Sigmoid colon (tissue), 7 donors: Measurements from ENCODE around the gene XPR1. TPM values are rescaled to one million over a fixed set of nuclear protein-coding genes. Genes with fewer than 3 reads are reported as not detected.

Experiments used
- DNase-seq: peaks from one replicate; pipeline ENCODE4 v3.0.0-alpha.2; 2019
- H3K27ac ChIP-seq, 4 donors: fragments of 200-600 bp; sonication (generic); one replicate each; pipeline ENCODE4 v1.5.1; 2016 to 2019; ENCODE audit warnings: mild to moderate bottlenecking in 1 of 4
- H3K27me3 ChIP-seq, 3 donors: fragments of 200-600 bp; sonication (generic); one replicate each; pipeline ENCODE4 v1.5.1; 2019; ENCODE audit warnings: mild to moderate bottlenecking in 1 of 3
- H3K36me3 ChIP-seq, 4 donors: fragments of 200-600 bp; sonication (generic); one replicate each; pipeline ENCODE4 v1.5.1; 2016 to 2019
- H3K4me1 ChIP-seq, 4 donors: fragments of 200-600 bp; sonication (generic); one replicate each; pipeline ENCODE4 v1.5.1; 2017 to 2019
- H3K4me3 ChIP-seq, 4 donors: fragments of 200-600 bp; sonication (generic); one replicate each; pipeline ENCODE4 v1.5.1; 2017 to 2019; ENCODE audit warnings: mild to moderate bottlenecking in 2 of 4, moderate library complexity in 1 of 4
- H3K9me3 ChIP-seq, 4 donors: fragments of 200-600 bp in 3 of 4; sonication (generic) in 3 of 4; one replicate each; pipeline versions ENCODE4 v1.5.1 to v1.6.1; 2013 to 2019
- EP300 ChIP-seq, 4 donors: sonication (generic); formaldehyde crosslinking; IDR thresholded peaks; one replicate each; pipeline ENCODE4 v1.6.1; 2017; ENCODE audit warnings: antibody characterized with exemption in 4 of 4
- POLR2A ChIP-seq, 2 donors: fragments of 450-650 bp; IDR thresholded peaks; one replicate each; pipeline ENCODE4 v1.6.1; 2016; ENCODE audit warnings: antibody characterized with exemption in 2 of 2, mild to moderate bottlenecking in 2 of 2, moderate library complexity in 2 of 2
- POLR2AphosphoS5 ChIP-seq, 4 donors: sonication (generic); formaldehyde crosslinking; IDR thresholded peaks; one replicate each; pipeline ENCODE4 v1.6.1; 2017; ENCODE audit warnings: antibody characterized with exemption in 4 of 4
- WGBS, 2 donors: extraction: QIAGEN DNeasy Blood & Tissue Kit; methylation state at CpG; one replicate each; pipeline ENCODE4 v1.1.7; 2013; 5-methylcytosine and 5-hydroxymethylcytosine counted together
- intact Hi-C: fragments of 100-400 bp; cut with DNase I; formaldehyde crosslinking; loops from one replicate; pipeline ENCODE4 v1.15.1; 2023
- polyA plus RNA-seq, 3 donors: library from polyadenylated mRNA; stranded (reverse); fragments of 200-250 nt; gene quantifications; one replicate each; pipeline ENCODE4 v1.2.3, GENCODE V29; 2013
- total RNA-seq, 4 donors: library from RNA; depleted of rRNA; stranded (reverse); fragments of >200 nt; gene quantifications; one replicate each; pipeline ENCODE4 v1.1.0, GENCODE V29; 2016
- TF ChIP-seq, protein P1 (sequence below), 4 experiments: fragments of 450-650 bp in 3 of 4; fragments of 200-600 bp in 1 of 4; IDR thresholded peaks; one replicate each; pipeline ENCODE4 v1.5.1; 2016 to 2019; ENCODE audit warnings: antibody characterized with exemption in 4 of 4, mild to moderate bottlenecking in 3 of 4, moderate library complexity in 2 of 4
- donor health status: healthy with polysubstance abuse.
- donor health status: Bipolar disorder and iron deficiency.
- donor health status: healthy.

XPR1 gene
- total and polyA plus RNA-seq, 7 donors, result 1.8 to 18.8 (median 11.3) TPM

DNA sequence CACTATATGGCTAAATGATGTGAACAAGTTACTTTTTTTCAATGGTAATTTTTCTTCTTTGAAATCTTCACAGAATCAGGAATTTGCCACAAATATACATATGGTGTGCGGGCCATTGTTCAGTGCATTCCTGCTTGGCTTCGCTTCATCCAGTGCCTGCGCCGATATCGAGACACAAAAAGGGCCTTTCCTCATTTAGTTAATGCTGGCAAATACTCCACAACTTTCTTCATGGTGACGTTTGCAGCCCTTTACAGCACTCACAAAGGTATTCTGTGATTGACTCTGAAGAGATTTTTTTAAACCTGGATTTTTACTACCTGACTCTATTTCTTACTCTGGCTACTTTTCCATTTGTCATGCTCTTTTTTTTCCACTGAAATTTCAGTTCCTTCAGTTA is 204.6 kb downstream of the XPR1 start:
- WGBS, 2 donors, result 95 to 97% methylated on average over 6 of the region's 6 CpGs
- H3K27me3 ChIP-seq, result no peaks in the 10 kb centered on the region
- H3K36me3 ChIP-seq, result peaks cover 0 to 5% (median 2%) of the 10 kb centered on the region in 4 donors
- intact Hi-C loops, result no loop called here
- TF ChIP-seq POLR2AphosphoS5 (IDR thresholded peaks at IDR 0.05) (no peak), POLR2A (IDR thresholded peaks at IDR 0.05) (no peak), EP300 (IDR thresholded peaks at IDR 0.05) (no peak)
- TF ChIP-seq, protein P1, sequence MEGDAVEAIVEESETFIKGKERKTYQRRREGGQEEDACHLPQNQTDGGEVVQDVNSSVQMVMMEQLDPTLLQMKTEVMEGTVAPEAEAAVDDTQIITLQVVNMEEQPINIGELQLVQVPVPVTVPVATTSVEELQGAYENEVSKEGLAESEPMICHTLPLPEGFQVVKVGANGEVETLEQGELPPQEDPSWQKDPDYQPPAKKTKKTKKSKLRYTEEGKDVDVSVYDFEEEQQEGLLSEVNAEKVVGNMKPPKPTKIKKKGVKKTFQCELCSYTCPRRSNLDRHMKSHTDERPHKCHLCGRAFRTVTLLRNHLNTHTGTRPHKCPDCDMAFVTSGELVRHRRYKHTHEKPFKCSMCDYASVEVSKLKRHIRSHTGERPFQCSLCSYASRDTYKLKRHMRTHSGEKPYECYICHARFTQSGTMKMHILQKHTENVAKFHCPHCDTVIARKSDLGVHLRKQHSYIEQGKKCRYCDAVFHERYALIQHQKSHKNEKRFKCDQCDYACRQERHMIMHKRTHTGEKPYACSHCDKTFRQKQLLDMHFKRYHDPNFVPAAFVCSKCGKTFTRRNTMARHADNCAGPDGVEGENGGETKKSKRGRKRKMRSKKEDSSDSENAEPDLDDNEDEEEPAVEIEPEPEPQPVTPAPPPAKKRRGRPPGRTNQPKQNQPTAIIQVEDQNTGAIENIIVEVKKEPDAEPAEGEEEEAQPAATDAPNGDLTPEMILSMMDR (IDR thresholded peaks at IDR 0.05), result no peak
- no peak for DNase-seq
- no peak overlapping the region for H3K4me3 ChIP-seq
- H3K27ac ChIP-seq, result no peak overlapping the region
- no peaks in the 10 kb centered on the region for H3K4me1 ChIP-seq
- H3K9me3 ChIP-seq, result peaks cover 0 to 2% (median 0%) of the 10 kb centered on the region in 4 donors

DNA sequence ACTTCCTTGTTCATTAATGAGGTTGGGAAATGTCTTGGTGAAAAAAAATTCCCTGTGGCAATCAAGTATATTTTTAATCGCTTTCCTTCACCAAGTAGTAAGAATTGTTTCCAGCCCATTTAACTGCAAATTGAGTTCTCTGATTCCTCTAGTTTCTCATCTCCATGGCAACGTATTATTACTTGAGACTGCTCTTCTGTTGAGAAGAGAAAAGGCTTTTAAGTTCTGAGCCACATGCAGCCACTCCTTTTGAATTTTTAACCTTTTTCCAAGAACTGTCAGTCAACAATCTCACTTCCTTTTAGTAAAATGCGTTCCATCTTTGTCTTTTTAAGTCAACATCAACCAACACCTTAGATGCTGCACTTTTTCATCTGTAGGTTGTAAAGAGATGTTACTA is 205.2 kb downstream of the XPR1 start:
- intact Hi-C loops, result no loop called here
- TF ChIP-seq POLR2AphosphoS5 (IDR thresholded peaks at IDR 0.05), result no peak
- TF ChIP-seq EP300 (IDR thresholded peaks at IDR 0.05), result no peak
- TF ChIP-seq, protein P1 (IDR thresholded peaks at IDR 0.05), result no peak
- TF ChIP-seq POLR2A (IDR thresholded peaks at IDR 0.05), result no peak

DNA sequence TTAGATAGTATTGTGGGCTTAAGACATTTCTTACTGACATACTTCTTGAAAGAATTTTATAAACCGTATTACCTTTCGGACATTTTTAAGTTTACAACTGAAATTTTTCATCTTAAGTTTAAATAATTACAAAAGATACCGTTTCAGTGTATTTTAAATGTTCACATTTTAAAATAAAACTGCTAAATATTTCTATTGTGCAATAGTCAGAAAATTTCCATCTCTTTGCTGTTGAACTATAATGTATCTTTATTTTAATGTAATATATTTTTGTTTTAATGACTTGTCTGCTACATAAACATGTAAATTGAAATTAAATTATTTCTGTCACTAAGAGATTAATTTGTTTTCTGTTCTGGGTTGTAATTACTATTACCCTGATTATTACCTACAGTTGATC is 206.7 kb downstream of the XPR1 start:
- WGBS, 2 donors, result 96 to 97% methylated on average over 3 of the region's 3 CpGs
- intact Hi-C loops, result no loop called here
- Histone ChIP-seq H3K4me1 (no peaks in the 10 kb centered on the region), H3K9me3 (no peaks in the 10 kb centered on the region), H3K36me3 (peaks cover 0 to 5% (median 2%) of the 10 kb centered on the region in 4 donors), H3K27me3 (no peaks in the 10 kb centered on the region), H3K27ac (no peak overlapping the region), H3K4me3 (no peak overlapping the region)
- DNase-seq, result no peak
- no peak for TF ChIP-seq POLR2A (IDR thresholded peaks at IDR 0.05)

More for the DNA sequence above, 205.2 kb downstream of the XPR1 start:
- Histone ChIP-seq H3K27me3 (no peaks in the 10 kb centered on the region), H3K9me3 (peaks cover 0 to 2% (median 0%) of the 10 kb centered on the region in 4 donors), H3K4me1 (no peaks in the 10 kb centered on the region), H3K27ac (no peak overlapping the region), H3K36me3 (peaks cover 0 to 5% (median 2%) of the 10 kb centered on the region in 4 donors), H3K4me3 (no peak overlapping the region)
- no peak for DNase-seq
- WGBS, 2 donors, result 77 to 91% methylated on average over 3 of the region's 3 CpGs

DNA sequence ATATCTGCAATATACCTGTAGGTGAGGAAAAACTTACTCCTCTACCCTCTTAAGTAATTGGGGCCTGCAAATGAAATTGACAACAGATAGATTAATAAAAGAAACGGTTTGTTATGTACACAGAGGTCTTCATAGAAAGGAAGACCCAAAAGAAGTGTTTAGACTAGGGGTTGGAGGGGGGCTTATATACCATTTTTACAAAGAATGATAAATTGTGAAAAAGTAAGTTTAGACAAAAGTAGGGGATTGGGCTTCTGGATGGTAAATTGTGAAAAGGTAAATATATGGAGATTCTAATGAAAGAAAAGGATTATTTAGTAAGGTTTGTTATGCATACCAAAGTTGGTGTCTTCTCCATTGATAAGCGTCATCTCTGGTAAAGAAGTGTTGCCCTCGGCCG is 207.7 kb downstream of the XPR1 start:
- no peak overlapping the region for H3K4me3 ChIP-seq
- intact Hi-C loops, result no loop called here
- H3K9me3 ChIP-seq, result no peaks in the 10 kb centered on the region
- no peaks in the 10 kb centered on the region for H3K4me1 ChIP-seq
- H3K27ac ChIP-seq, result no peak overlapping the region
- DNase-seq, result no peak
- no peaks in the 10 kb centered on the region for H3K27me3 ChIP-seq
- TF ChIP-seq EP300 (IDR thresholded peaks at IDR 0.05) (no peak), POLR2A (IDR thresholded peaks at IDR 0.05) (no peak), POLR2AphosphoS5 (IDR thresholded peaks at IDR 0.05) (no peak)
- TF ChIP-seq, protein P1 (IDR thresholded peaks at IDR 0.05), result no peak
- WGBS, 2 donors, result 85 to 87% methylated on average over 4 of the region's 4 CpGs
- peaks cover 0 to 5% (median 2%) of the 10 kb centered on the region in 4 donors for H3K36me3 ChIP-seq

DNA sequence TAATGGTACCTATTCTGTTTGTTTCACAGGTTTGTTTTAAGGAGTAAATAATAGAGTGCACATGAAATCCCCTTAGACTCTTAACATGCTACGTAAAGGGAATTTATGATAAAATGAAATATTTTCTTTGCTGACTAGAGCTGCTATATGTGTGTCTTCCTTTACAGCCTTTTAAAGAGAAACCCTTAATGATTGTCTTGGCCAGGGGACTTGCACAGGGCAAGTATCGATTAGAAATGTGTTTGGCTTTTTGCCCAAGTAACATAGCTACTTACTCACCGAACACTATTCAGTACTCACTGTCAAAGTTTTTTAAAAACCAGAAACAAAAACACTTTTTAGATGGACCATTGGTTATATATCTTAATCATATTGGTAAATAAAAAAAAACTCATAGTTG is 209.6 kb downstream of the XPR1 start:
- Histone ChIP-seq H3K4me1 (no peaks in the 10 kb centered on the region), H3K27ac (no peak overlapping the region), H3K4me3 (no peak overlapping the region), H3K27me3 (no peaks in the 10 kb centered on the region), H3K36me3 (no peaks in the 10 kb centered on the region), H3K9me3 (no peaks in the 10 kb centered on the region)
- TF ChIP-seq POLR2A (IDR thresholded peaks at IDR 0.05), result no peak
- no peak for TF ChIP-seq POLR2AphosphoS5 (IDR thresholded peaks at IDR 0.05)
- TF ChIP-seq EP300 (IDR thresholded peaks at IDR 0.05), result no peak
- TF ChIP-seq, protein P1 (IDR thresholded peaks at IDR 0.05), result no peak
- 87 to 92% methylated on average over 3 of the region's 3 CpGs for WGBS, 2 donors
- DNase-seq, result no peak
- intact Hi-C loops, result no loop called here
